ENCODE results near the gene SEMA4D.
A peak's percentile ranks its signal among the peaks of the same experiment; 100 is the strongest.
"Not testable (repeated sequence)": the region's sequence is repeated elsewhere in the genome, so short reads cannot be mapped to it uniquely, and the experiment has no call there.

SEMA4D gene

DNA sequence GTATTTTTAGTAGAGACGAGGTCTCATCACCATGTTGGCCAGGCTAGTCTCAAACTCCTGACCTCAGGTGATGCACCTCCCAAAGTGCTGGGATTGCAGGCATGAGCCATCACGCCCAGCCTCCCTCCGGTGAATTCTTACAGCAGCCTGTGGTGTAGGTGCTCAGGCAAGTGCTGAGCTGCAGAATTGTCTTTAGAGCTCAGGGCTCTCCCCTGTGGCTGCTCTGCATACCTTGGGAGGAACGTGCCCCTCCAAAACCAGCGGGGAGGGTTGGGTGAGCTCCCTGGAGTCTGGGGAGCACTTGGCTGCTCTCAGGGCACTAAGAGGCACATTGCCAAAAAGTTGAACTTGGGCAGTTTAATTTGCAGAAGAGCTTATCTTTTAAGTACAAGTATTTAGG is 150.3 kb downstream of the SEMA4D start:
- DNase-seq = no peak

DNA sequence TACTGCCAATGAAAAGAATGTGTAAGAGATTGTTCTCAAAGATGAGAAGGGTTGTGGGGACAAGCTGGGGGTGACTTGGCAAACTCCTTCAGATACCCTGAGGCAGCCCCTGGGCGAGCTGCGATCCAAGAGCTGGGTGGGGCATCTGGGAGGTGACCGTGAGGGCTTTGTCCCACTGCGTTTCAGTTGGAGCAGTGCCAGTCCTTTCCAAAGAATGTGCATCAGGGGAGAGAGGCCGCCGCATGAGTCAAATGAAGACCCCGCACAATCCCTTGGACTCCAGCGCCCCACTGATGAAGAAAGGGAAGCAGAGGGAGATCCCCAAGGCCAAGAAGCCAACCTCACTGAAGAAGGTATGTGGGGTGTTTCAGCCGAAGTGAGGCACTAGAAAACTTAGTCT is 151.2 kb downstream of the SEMA4D start:
- no peak for DNase-seq

GRCh38 chr9:89345476-89345875 is 152.4 kb downstream of the SEMA4D start:
- no peak for DNase-seq

- DNase-seq = not testable (repeated sequence)
Measured at GRCh38 chr9:89343812-89344211, 154.1 kb downstream of the SEMA4D start.

DNA sequence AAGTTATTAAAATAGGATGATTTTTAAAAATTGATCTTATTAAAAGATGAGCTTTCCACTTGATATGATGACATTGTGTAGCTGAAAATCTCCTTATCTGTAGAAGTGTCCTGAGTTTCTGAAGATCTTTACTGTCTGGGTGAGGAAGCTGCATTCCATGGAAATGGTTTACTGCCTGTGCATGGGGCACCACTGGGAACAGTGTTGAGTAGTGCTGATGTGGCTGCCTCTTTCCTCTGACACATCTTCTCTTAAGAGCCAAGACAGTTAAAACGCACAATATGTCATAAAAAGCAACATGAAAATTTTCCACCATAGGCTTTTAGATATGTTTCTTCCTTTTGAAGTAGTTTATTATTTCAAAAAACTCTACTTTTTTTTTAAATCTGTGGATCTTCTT is 155.0 kb downstream of the SEMA4D start:
- DNase-seq = no peak

GRCh38 chr9:89342213-89342612 is 155.7 kb downstream of the SEMA4D start:
- no peak for DNase-seq

DNA sequence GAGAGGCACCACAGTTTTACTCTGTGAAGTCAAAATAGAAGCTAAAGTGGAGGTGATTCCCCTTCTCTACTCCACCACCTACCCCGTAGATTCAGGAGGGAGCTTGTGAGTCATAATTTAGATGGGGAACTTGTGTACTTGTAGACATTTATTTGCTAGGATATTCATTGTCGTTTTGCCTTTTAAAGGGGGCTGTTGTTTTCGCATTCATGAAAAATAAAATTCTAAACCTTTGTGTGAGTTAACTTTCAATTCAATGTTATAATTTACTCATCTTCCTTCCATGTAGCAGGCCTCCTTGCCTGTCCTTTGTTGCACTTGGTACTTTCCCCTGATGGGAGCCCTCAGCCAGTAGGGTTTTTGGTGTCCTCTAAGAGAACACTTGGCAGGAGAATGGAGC is 157.6 kb downstream of the SEMA4D start:
- no peak for DNase-seq

DNA sequence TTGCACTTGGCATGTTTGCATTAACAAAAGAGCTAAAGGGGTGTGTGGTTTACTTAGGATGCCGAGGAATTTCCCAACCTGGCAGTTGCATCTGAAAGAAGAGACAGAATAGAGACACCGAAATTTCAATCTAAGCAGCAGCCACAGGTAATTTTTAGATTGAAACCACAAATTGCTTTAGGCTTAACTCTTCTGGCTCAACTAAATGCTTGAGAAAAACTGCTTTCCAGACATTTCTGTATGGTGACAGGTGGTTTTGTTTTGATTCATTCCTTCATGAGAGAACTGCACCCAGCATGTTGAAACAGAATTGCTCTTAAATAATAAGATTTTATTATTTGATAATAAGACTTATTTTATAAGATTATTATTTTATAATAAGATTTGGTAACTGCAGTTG is 158.1 kb downstream of the SEMA4D start:
- no peak for DNase-seq

DNA sequence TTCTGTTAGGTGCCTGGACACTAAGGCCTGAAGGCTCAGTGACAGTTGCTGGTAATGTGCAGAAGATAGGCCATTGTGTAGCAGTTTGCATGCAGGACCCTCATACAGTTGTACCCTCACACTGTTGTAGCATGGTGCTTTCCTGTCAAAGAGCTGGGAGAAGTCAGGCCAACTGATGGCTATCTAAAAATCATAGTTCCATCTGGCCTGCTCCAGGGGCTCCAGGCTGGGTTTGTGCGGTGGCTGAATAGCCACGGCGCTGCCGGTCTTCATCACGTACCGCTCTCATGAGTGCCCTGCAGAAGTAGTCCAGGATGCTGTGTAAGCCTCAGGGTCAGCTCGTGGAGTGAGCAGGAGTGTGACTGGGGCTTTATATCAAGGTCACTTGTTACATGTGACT is 167.4 kb downstream of the SEMA4D start:
- no peak for DNase-seq

DNA sequence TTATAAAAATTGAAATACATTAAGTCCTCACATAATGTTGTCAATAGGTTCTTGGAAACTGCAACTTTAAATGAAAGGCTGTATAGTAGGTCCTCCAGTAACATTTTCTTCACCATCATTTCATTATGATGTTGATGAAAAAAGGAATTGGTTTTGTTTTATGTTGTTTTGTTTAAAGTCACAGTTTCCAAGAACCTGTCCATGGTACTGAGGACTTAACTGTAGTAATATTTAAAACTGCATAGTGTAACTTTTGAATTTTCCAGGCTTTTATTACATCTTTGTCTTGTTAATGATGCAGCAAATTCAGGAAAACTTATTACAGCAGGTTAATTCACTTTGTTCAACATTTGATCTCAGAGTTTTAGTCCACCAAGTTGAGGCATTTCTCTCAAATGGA is 168.0 kb downstream of the SEMA4D start:
- no peak for DNase-seq

DNA sequence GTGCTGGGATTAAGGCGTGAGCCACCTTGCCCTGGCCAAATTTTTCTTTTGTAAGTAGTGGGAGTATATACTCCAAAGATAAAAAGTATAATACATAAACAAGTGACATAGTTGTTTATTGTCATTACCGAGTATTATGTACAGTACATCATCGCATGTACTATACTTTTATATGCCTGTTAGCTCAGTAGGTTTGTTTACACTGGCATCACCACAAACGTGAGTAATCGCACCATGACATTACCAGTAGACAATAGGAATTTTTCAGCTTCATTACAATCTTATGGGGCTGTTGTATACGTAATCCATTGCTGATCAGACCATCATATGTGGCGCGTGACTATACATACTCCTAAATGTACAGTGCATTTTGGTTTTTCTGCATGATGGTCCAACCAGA is 169.8 kb downstream of the SEMA4D start:
- DNase-seq = no peak

- DNase-seq = no peak
Measured at GRCh38 chr9:89325733-89326132, 172.2 kb downstream of the SEMA4D start.

DNA sequence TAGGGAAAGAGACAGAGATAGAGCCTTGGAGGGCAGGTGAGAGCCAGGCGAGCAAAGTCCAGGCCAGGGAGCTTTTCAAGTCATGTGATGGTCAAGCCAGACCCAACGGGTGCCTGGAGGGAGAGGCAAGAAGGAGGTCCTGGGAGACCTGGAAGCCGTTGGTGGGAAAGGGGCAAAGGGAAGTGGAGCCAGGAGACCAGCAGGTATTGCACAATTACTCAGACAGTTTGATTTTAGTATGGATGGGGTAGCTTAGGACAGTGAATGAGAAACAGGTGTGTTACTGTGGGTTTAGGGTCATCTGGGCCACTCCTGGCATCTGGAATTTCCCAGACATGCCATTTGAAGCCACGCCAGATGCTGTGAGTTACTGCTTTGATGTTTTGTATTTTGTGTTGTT is 174.5 kb downstream of the SEMA4D start:
- DNase-seq = no peak

- no peak for DNase-seq
Measured at GRCh38 chr9:89319015-89319905, 178.7 kb downstream of the SEMA4D start.

- DNase-seq = peak; percentile 96
Measured at GRCh38 chr9:89318123-89319014, 179.5 kb downstream of the SEMA4D start, which contains the start of gene SECISBP2. TSS of gene SECISBP2 (plus strand) at chr9:89318500. CDS start at chr9:89318577, 77 bp downstream.

DNA sequence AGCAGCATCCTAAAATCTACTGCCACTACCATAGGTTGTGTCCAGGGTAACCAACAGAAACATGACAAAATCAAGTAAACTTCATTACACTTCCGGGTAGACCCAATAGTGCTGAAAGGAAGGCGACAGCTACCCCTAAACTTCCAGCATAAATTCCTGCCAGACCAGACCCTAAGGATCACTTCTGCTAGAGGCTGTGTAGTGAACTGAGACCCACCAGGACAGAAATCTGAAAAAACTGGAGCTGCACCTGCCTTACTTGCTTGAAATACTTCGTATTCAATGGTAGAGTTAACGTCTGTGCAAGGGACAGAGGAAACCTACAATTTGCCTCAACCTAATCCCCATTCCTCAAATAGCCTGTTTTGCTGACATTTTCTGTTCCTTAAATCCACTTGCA is 180.6 kb downstream of the SEMA4D start:
- DNase-seq = no peak

DNA sequence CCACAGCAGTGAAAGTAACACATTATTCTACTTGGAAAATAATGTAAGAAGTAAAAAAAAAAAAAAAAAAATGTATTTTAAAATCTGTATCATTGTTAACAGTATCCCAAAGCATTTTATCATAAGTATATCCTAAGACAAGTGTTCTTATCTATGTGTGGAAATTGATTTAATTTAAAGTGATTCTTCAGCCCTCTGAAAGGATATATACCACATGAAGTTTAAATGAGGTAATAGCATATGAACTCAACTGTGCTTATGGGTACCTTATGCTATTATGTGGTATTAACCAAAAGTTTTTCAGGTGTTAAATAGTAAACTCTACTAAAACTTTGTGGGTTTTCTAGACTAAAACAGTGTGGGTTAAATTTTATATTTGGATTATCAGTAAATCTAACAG is 182.4 kb downstream of the SEMA4D start:
- DNase-seq = no peak

- DNase-seq = no peak
Measured at GRCh38 chr9:89314955-89315354, 183.0 kb downstream of the SEMA4D start.

DNA sequence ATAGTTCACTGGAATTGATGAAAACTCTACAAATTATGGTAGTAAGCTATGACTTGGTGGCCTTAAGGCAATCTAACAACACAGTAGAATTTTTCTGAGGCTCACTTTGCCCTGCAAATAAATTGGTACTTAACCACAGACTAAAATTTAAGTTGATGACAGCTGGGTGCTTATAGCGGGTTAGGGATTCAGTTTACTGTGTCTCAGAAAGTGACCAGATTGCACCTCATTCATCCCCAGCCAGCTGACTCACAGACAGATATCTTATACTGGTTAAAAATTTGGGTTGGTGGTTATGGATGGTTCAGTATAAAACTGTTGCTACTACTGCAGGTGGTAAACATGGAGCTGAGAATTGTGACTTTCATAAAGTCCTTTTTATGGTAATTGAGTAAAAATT is 184.1 kb downstream of the SEMA4D start:
- DNase-seq = no peak

- no peak for DNase-seq
Measured at GRCh38 chr9:89312222-89312571, 185.7 kb downstream of the SEMA4D start.

DNA sequence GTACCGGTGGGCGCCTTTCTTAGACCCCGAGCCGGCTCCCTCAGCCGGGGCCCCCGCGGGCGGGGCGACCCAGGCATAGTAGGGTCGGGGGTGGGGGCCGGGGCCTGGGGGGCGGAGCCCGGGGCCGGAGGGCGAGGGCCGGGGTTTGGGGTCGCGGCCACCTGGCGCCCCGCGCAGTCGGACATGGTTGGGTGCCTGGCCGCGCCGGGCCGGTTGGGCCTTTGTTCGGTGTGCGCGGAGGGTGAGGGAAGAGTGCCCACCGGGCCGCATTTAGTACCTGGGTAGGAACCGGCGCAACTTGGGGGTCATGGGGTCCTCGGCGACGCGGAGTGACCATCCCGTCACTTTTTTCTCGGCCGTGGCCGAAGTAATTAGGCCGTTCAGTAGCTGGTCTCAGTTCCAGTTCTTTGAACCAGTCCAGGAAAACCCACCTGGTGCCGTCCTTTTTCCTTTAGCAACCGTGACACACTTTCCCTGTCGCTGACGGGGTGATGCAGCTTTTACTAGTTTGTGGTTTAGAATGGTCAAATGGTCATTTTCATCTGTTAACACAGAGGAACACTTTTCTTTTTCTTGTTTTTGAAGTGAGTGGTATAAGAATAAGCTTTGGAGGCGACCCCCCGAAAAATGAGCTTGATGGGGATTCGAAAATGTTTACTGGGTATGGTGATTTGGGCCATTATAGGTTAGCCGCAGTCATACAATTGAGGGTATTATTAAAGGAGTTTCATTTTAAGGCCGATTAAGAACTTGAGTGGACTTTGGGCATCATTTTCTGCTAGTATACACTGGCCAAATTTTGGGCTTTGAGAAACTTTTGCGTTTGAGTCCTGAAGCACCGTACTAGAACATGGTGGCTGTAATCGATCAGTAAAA is 186.3 kb downstream of the SEMA4D start:
- no peak for DNase-seq

All from activated gamma-delta T cell (primary cell).